HL-60 (cell line): ENCODE results near the gene ATP8A1.

Experiments
- DNase-seq, 2 experiments: peaks; one replicate each; pipeline ENCODE4 v3.0.0-alpha.2; 2010 to 2020; ENCODE audit warnings: low read depth in 1 of 2, low spot score in 1 of 2
- H3K27ac ChIP-seq: fragments of 250-450 bp; sonication (Bioruptor Pico); replicated peaks from 2 replicates; pipeline ENCODE4 v1.5.1; 2020; ENCODE audit warnings: mild to moderate bottlenecking, moderate library complexity
- H3K27me3 ChIP-seq: fragments of 250-450 bp; sonication (Bioruptor Pico); 2 replicates; pipeline ENCODE4 v1.5.1; 2021; ENCODE audit warnings: mild to moderate bottlenecking, moderate library complexity; ENCODE audit not compliant: insufficient read depth, poor library complexity, severe bottlenecking
- H3K4me3 ChIP-seq: replicated peaks from 2 replicates; pipeline ENCODE4 v1.5.1; 2011; ENCODE audit warnings: mild to moderate bottlenecking, control low read depth, low read length; ENCODE audit not compliant: insufficient read depth
- GABPA ChIP-seq: IDR thresholded peaks from 2 replicates; pipeline ENCODE4 v1.6.1; 2012; ENCODE audit warnings: low read depth
- POLR2AphosphoS5 ChIP-seq: IDR thresholded peaks from 2 replicates; pipeline ENCODE4 v1.6.1; 2012; ENCODE audit warnings: low read depth
- REST ChIP-seq: IDR thresholded peaks from 2 replicates; pipeline ENCODE4 v1.6.1; 2012; ENCODE audit warnings: low read depth; ENCODE audit not compliant: insufficient replicate concordance
- SPI1 ChIP-seq: IDR thresholded peaks from 2 replicates; pipeline ENCODE4 v1.6.1; 2012; ENCODE audit warnings: low read depth, mild to moderate bottlenecking, borderline replicate concordance
- TF ChIP-seq, protein P1 (sequence below): IDR thresholded peaks from one replicate; pipeline ENCODE4 v1.5.1; 2011; ENCODE audit warnings: low read length, control low read depth, inconsistent platforms; ENCODE audit not compliant: insufficient read depth

Gene ATP8A1

GRCh38 chr4:42480281-42480680, 176.6 kb downstream of the ATP8A1 start:
- no peak overlapping the region for H3K27ac ChIP-seq
- H3K4me3 ChIP-seq, result no peak overlapping the region
- DNase-seq, result no peak
- H3K27me3 ChIP-seq, result no peaks in the 10 kb centered on the region
- no peak for TF ChIP-seq REST

DNA sequence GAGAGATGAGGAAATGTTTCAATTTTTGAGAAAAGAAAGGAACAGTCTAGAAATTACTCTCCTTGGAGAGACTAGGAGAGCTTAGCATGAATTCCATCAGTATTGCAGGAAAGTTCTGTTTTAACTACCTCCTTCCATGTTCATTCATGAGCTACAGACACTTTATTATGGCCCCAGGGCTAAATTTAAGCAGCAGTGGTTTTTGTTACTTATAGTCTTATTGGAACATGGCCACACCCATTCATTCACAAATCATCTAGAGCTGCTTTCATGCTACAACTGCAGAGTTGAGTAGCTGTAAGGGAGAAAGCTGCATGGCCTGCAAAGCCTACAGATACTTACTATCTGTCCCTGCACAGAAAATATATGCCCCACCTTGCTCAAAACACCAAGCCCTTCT, 178.0 kb downstream of the ATP8A1 start:
- TF ChIP-seq, protein P1, sequence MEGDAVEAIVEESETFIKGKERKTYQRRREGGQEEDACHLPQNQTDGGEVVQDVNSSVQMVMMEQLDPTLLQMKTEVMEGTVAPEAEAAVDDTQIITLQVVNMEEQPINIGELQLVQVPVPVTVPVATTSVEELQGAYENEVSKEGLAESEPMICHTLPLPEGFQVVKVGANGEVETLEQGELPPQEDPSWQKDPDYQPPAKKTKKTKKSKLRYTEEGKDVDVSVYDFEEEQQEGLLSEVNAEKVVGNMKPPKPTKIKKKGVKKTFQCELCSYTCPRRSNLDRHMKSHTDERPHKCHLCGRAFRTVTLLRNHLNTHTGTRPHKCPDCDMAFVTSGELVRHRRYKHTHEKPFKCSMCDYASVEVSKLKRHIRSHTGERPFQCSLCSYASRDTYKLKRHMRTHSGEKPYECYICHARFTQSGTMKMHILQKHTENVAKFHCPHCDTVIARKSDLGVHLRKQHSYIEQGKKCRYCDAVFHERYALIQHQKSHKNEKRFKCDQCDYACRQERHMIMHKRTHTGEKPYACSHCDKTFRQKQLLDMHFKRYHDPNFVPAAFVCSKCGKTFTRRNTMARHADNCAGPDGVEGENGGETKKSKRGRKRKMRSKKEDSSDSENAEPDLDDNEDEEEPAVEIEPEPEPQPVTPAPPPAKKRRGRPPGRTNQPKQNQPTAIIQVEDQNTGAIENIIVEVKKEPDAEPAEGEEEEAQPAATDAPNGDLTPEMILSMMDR, result no peak
- TF ChIP-seq POLR2AphosphoS5, result no peak
- no peak for TF ChIP-seq GABPA
- no peak for TF ChIP-seq SPI1
- TF ChIP-seq REST, result no peak
- DNase-seq, result no peak
- Histone ChIP-seq H3K27me3 (no peaks in the 10 kb centered on the region), H3K4me3 (no peak overlapping the region), H3K27ac (no peak overlapping the region)

DNA sequence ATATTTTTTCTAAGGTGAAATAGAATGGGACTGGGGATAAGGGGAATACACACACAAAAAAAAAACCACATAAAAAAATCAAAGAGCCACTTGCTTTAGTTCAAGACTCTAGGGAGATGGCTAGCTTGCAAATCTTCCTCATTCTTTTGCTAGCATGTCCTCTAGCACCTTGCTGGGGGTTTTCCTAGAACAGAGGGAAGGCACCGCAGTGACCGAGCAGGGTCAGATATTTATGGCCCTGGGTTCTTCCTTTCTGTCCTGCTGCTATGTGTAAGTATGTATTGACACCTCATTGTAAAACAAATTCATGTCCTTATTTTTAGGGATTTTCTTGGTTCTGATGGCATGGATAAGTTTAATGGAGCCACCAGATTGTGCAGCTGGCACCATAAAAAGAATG, 178.4 kb downstream of the ATP8A1 start:
- no peak overlapping the region for H3K27ac ChIP-seq
- no peaks in the 10 kb centered on the region for H3K27me3 ChIP-seq
- no peak overlapping the region for H3K4me3 ChIP-seq
- no peak for DNase-seq
- TF ChIP-seq POLR2AphosphoS5 (no peak), REST (no peak), GABPA (no peak), SPI1 (no peak)
- TF ChIP-seq, protein P1, result no peak

GRCh38 chr4:42474406-42474805, 182.5 kb downstream of the ATP8A1 start:
- TF ChIP-seq REST, result no peak
- TF ChIP-seq, protein P1, result no peak
- TF ChIP-seq POLR2AphosphoS5, result no peak
- DNase-seq, result no peak
- no peaks in the 10 kb centered on the region for H3K27me3 ChIP-seq
- no peak overlapping the region for H3K27ac ChIP-seq
- no peak overlapping the region for H3K4me3 ChIP-seq
